Kidney epithelial cell (primary cell): Measurements from ENCODE around the gene PGM3. TPM values are rescaled to one million over a fixed set of nuclear protein-coding genes. Genes with fewer than 3 reads are reported as not detected.

Experiments used
- DNase-seq: peaks from one replicate; pipeline ENCODE4 v3.0.0-alpha.2; 2010; ENCODE audit warnings: low read depth
- H3K27me3 ChIP-seq: 2 replicates; pipeline ENCODE4 v1.6.0; 2011; ENCODE audit warnings: low read length; ENCODE audit not compliant: control insufficient read depth, insufficient read depth
- H3K36me3 ChIP-seq: 2 replicates; pipeline ENCODE4 v1.5.1; 2011; ENCODE audit warnings: low read length; ENCODE audit not compliant: control insufficient read depth, insufficient read depth
- H3K4me3 ChIP-seq: 2 replicates; pipeline ENCODE4 v1.5.1; 2011; ENCODE audit warnings: low read depth, mild to moderate bottlenecking, control low read depth, low read length
- CTCF ChIP-seq: IDR thresholded peaks from 2 replicates; pipeline ENCODE4 v1.5.1; 2011; ENCODE audit warnings: mild to moderate bottlenecking, moderate library complexity, low read length, control low read depth, inconsistent platforms; ENCODE audit not compliant: insufficient read depth, poor library complexity, severe bottlenecking
- total RNA-seq: library from RNA; depleted of rRNA; stranded (reverse); fragments of >200 nt; gene quantifications from 2 replicates; pipeline ENCODE4 v1.2.3, GENCODE V29; 2015

PGM3 gene
- total RNA-seq, 1 donor from 2014 or later = 26.3 TPM

GRCh38 chr6:83155794-83156193 lies 37.3 kb downstream of the PGM3 start:
- no peak overlapping the region for H3K4me3 ChIP-seq
- no peak for DNase-seq
- no peaks in the 10 kb centered on the region for H3K27me3 ChIP-seq
- no peaks in the 10 kb centered on the region for H3K36me3 ChIP-seq
- TF ChIP-seq CTCF = no peak

DNA sequence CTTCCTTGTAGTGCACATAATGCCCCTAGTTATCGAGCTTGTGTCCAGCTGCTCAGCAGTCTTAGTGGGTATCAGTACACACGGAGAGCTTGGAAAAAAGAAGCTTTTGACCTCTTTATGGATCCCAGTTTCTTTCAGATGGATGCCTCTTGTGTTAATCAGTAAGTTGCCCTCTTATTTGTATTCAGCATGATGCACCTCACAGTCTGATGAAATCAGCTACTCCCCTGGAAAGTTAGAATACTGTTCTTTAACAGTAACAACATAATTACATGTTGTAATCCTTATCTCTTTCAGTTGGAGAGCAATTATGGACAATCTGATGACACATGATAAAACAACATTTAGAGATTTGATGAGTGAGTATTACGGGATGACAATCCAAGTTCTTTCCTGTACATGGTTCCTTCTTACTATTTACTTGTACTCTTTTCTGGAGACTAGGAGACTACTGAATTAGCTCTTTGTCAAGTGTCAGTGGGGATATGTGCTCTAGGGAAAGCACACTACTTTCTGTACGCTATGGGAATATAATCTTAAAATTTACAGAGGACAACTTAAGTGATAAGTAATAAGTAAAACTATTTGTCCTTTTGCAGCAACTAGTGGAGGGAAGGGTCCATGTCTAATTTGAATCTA lies 39.1 kb downstream of the PGM3 start:
- no peak for DNase-seq
- H3K36me3 ChIP-seq = no peaks in the 10 kb centered on the region
- TF ChIP-seq CTCF = no peak
- no peaks in the 10 kb centered on the region for H3K27me3 ChIP-seq
- H3K4me3 ChIP-seq = no peak overlapping the region

- Histone ChIP-seq H3K36me3 (no peaks in the 10 kb centered on the region), H3K27me3 (no peaks in the 10 kb centered on the region), H3K4me3 (no peak overlapping the region)
- TF ChIP-seq CTCF = no peak
- no peak for DNase-seq
Observed at GRCh38 chr6:83152913-83153312, 40.2 kb downstream of the PGM3 start.

- TF ChIP-seq CTCF = no peak
- no peaks in the 10 kb centered on the region for H3K36me3 ChIP-seq
- DNase-seq = no peak
Observed at GRCh38 chr6:83151114-83151513, 42.0 kb downstream of the PGM3 start.

GRCh38 chr6:83138758-83139157 lies 54.3 kb downstream of the PGM3 start:
- no peaks in the 10 kb centered on the region for H3K36me3 ChIP-seq

More at GRCh38 chr6:83151114-83151513, 42.0 kb downstream of the PGM3 start:
- Histone ChIP-seq H3K27me3 (no peaks in the 10 kb centered on the region), H3K4me3 (no peak overlapping the region)

More at GRCh38 chr6:83138758-83139157, 54.3 kb downstream of the PGM3 start:
- no peak for DNase-seq
- Histone ChIP-seq H3K4me3 (no peak overlapping the region), H3K27me3 (no peaks in the 10 kb centered on the region)
- TF ChIP-seq CTCF = no peak
